Nephron progenitor cell (in vitro differentiated cells): ENCODE data around the gene GPR152.
A peak's percentile ranks its signal among the peaks of the same experiment; 100 is the strongest.
"Not testable (repeated sequence)": the region's sequence is repeated elsewhere in the genome, so short reads cannot be mapped to it uniquely, and the experiment has no call there.

Experiments used
- DNase-seq: peaks from one replicate; pipeline ENCODE4 v3.0.0; 2021
- H3K27ac Mint-ChIP-seq: 2 replicates; pipeline ENCODE4 v1.8.0; 2021; ENCODE audit warnings: mild to moderate bottlenecking, moderate library complexity, mixed read lengths
- H3K27me3 Mint-ChIP-seq: 2 replicates; pipeline ENCODE4 v1.8.0; 2021; ENCODE audit warnings: mild to moderate bottlenecking, low read depth, mixed read lengths; ENCODE audit not compliant: poor library complexity
- H3K36me3 Mint-ChIP-seq: 2 replicates; pipeline ENCODE4 v1.8.0; 2021; ENCODE audit warnings: low read depth, mixed read lengths
- H3K4me1 Mint-ChIP-seq: 2 replicates; pipeline ENCODE4 v1.8.0; 2021; ENCODE audit warnings: mixed read lengths
- H3K4me3 Mint-ChIP-seq: 2 replicates; pipeline ENCODE4 v1.8.0; 2021; ENCODE audit warnings: mild to moderate bottlenecking, moderate library complexity, mixed read lengths
- H3K9me3 Mint-ChIP-seq: 2 replicates; pipeline ENCODE4 v1.8.0; 2021; ENCODE audit warnings: mild to moderate bottlenecking, moderate library complexity, mixed read lengths
- CTCF ChIP-seq: fragments of 200-600 bp; sonication (generic); IDR thresholded peaks from 2 replicates; pipeline ENCODE4 v1.5.0; 2021; ENCODE audit warnings: antibody characterized with exemption

Gene GPR152

GRCh38 chr11:67483831-67484665 is 31.5 kb upstream of the GPR152 start:
- TF ChIP-seq CTCF: no peak
- Mint-ChIP-seq H3K27ac (no peak overlapping the region), H3K4me3 (peak overlapping the region; percentile 86), H3K4me1 (peaks cover 48% of the 10 kb centered on the region), H3K36me3 (peaks cover 15% of the 10 kb centered on the region), H3K9me3 (peaks cover 8% of the 10 kb centered on the region), H3K27me3 (peaks cover 18% of the 10 kb centered on the region)
- no peak for DNase-seq

GRCh38 chr11:67482827-67483798 is 30.6 kb upstream of the GPR152 start, which contains the start of gene AIP:
TSS of gene AIP (plus strand) at chr11:67483026. CDS start at chr11:67483159, 133 bp downstream.
- peaks cover 14% of the 10 kb centered on the region for H3K36me3 Mint-ChIP-seq
- peak within 1 kb of the TSS; percentile 90 for H3K27ac Mint-ChIP-seq
- peaks cover 23% of the 10 kb centered on the region for H3K27me3 Mint-ChIP-seq

GRCh38 chr11:67482275-67482826 is 29.8 kb upstream of the GPR152 start:
- Mint-ChIP-seq H3K27ac (no peak overlapping the region), H3K36me3 (peaks cover 7% of the 10 kb centered on the region), H3K27me3 (peaks cover 24% of the 10 kb centered on the region), H3K9me3 (peaks cover 13% of the 10 kb centered on the region), H3K4me3 (peak overlapping the region; percentile 86), H3K4me1 (peaks cover 41% of the 10 kb centered on the region)
- no peak for TF ChIP-seq CTCF
- DNase-seq: no peak

More at GRCh38 chr11:67482827-67483798, 30.6 kb upstream of the GPR152 start, which contains the start of gene AIP:
- H3K9me3 Mint-ChIP-seq: peaks cover 8% of the 10 kb centered on the region
- H3K4me3 Mint-ChIP-seq: peak within 1 kb of the TSS; percentile 86
- H3K4me1 Mint-ChIP-seq: peaks cover 48% of the 10 kb centered on the region
- peak; percentile 99 for DNase-seq
- TF ChIP-seq CTCF: no peak

GRCh38 chr11:67477344-67478050 is 25.0 kb upstream of the GPR152 start:
- Mint-ChIP-seq H3K27me3 (peaks cover 21% of the 10 kb centered on the region), H3K4me1 (peaks cover 11% of the 10 kb centered on the region), H3K9me3 (peaks cover 19% of the 10 kb centered on the region)
- H3K4me3 Mint-ChIP-seq, H3K36me3 Mint-ChIP-seq, H3K27ac Mint-ChIP-seq, DNase-seq: not testable (repeated sequence)

- not testable (repeated sequence) for DNase-seq, H3K27ac Mint-ChIP-seq, H3K4me3 Mint-ChIP-seq, H3K4me1 Mint-ChIP-seq, H3K36me3 Mint-ChIP-seq
- peaks cover 19% of the 10 kb centered on the region for H3K9me3 Mint-ChIP-seq
- H3K27me3 Mint-ChIP-seq: peaks cover 22% of the 10 kb centered on the region
Measured at GRCh38 chr11:67476692-67477091, 24.2 kb upstream of the GPR152 start.

GRCh38 chr11:67472882-67473281 is 20.4 kb upstream of the GPR152 start:
- H3K27me3 Mint-ChIP-seq: peaks cover 12% of the 10 kb centered on the region
- DNase-seq: no peak
- no peak overlapping the region for H3K4me3 Mint-ChIP-seq
- H3K9me3 Mint-ChIP-seq: peaks cover 14% of the 10 kb centered on the region
- no peak for TF ChIP-seq CTCF
- no peak overlapping the region for H3K27ac Mint-ChIP-seq
- no peaks in the 10 kb centered on the region for H3K36me3 Mint-ChIP-seq
- peaks cover 21% of the 10 kb centered on the region for H3K4me1 Mint-ChIP-seq
